ENCODE data around the gene PTPRM. TPM values are rescaled to one million over a fixed set of nuclear protein-coding genes. Genes with fewer than 3 reads are reported as not detected.

Gene PTPRM
- total and polyA plus RNA-seq, 2 of the 4 experiments (the other 2 are of a cell fraction) = 28.3 to 51.2 TPM

- DNase-seq (no peak), ATAC-seq (ENCODE audit: low read depth) (no peak)
- no peak overlapping the region for H3K18ac ChIP-seq (ENCODE audit: low read depth, low read length)
- no peak overlapping the region for H3K14ac ChIP-seq (replicated peaks; ENCODE audit: low read depth, low read length)
- H2BK20ac ChIP-seq (ENCODE audit: low read depth, low read length) = no peak overlapping the region
- H3K79me1 ChIP-seq (ENCODE audit: low read depth in 1 of 2, low read length in 2 of 2) = no peaks in the 10 kb centered on the region
- no peak overlapping the region for H2AK5ac ChIP-seq (ENCODE audit: low read depth, low read length)
- H2AK9ac ChIP-seq (replicated peaks; ENCODE audit: low read depth, low read length, poor library complexity) = no peak overlapping the region
- H3K9me3 ChIP-seq (ENCODE audit: control insufficient read depth, insufficient read depth, low read length) = peaks cover 6% of the 10 kb centered on the region
- ChIA-PET POLR2A (ENCODE audit: unreplicated experiment) (no interaction called here), CTCF (no interaction called here)
- H4K20me1 ChIP-seq (ENCODE audit: insufficient read depth, low read length) = no peaks in the 10 kb centered on the region
- no peaks in the 10 kb centered on the region for H3K27me3 ChIP-seq (ENCODE audit: control insufficient read depth, insufficient read depth, low read length)
- no peak overlapping the region for H2AFZ ChIP-seq (replicated peaks; ENCODE audit: low read length, poor library complexity)
- dilution Hi-C loops (cut with HindIII; ENCODE audit: low sequenced_read_pairs, unreplicated experiment) (no loop called here), intact Hi-C loops (cut with micrococcal nuclease) (no loop called here), in situ Hi-C loops (cut with MboI; ENCODE audit: low sequenced_read_pairs) (no loop called here)
- no peak overlapping the region for H2BK120ac ChIP-seq (ENCODE audit: low read depth, low read length)
- TF ChIP-seq SMC3 (IDR thresholded peaks at IDR 0.05; ENCODE audit: low read depth, low read length) = no peak
- no peak for TF ChIP-seq CEBPB (IDR thresholded peaks at IDR 0.05; ENCODE audit: low read depth, low read length)
- no peaks in the 10 kb centered on the region for H3K4me1 ChIP-seq (ENCODE audit: control insufficient read depth, insufficient read depth, low read length)
- BruUV-seq (replicated peaks) = no TSS peak
- WGBS, 2 experiments (ENCODE audit: extremely low coverage in 2 of 2, insufficient read length in 1 of 2) = no CpG with 5 or more reads among the region's 3 CpGs
- no peak overlapping the region for H3K56ac ChIP-seq (ENCODE audit: extremely low read depth, insufficient read depth, low read length)
- no peak overlapping the region for H2BK15ac ChIP-seq (ENCODE audit: low read depth, low read length)
- no peak overlapping the region for H3K9ac ChIP-seq (ENCODE audit: low read depth, low read length)
- H3K36me3 ChIP-seq (ENCODE audit: control insufficient read depth, insufficient read depth, low read length) = peaks cover 4% of the 10 kb centered on the region; the same call in 1 of the 2 replicates
- H4K91ac ChIP-seq (ENCODE audit: insufficient read depth, low read depth, low read length) = no peak overlapping the region
- no peak overlapping the region for H3K4ac ChIP-seq (ENCODE audit: low read depth, low read length)
- H4K8ac ChIP-seq (ENCODE audit: low read depth in 2 of 2, low read length in 2 of 2) = no peak overlapping the region
- no peak overlapping the region for H3K4me2 ChIP-seq (ENCODE audit: low read depth, low read length)
- no peak overlapping the region for H4K5ac ChIP-seq (ENCODE audit: low read depth, low read length)
- no peak overlapping the region for H3K4me3 ChIP-seq (ENCODE audit: insufficient read depth, low read depth, low read length)
- no peak overlapping the region for H3K23ac ChIP-seq (ENCODE audit: low read depth, low read length)
- H3K9me1 ChIP-seq (ENCODE audit: insufficient read depth, low read length) = 0 out of 2 replicates have a peak, but pooled peaks cover 2% of the 10 kb centered on the region
- no peak overlapping the region for H2BK5ac ChIP-seq (ENCODE audit: low read depth, low read length, poor library complexity, severe bottlenecking)
- no peak overlapping the region for H3K27ac ChIP-seq (ENCODE audit: insufficient read depth, low read length)
These were observed 842.0 kb downstream of the PTPRM start for GRCh38 chr18:8409151-8409550.
